Thymus (tissue), 11 donors: ENCODE measurements around the gene BMAL1. TPM values are rescaled to one million over a fixed set of nuclear protein-coding genes. Genes with fewer than 3 reads are reported as not detected.
A peak's percentile ranks its signal among the peaks of the same experiment; 100 is the strongest.

Source experiments
- DNase-seq, 9 donors: peaks; one replicate each; pipeline ENCODE4 v3.0.0-alpha.2; 2013; ENCODE audit warnings: low spot score in 9 of 9, low read depth in 6 of 9, missing footprints in 1 of 9
- H3K27ac ChIP-seq, 2 donors: one replicate each; pipeline ENCODE4 v1.5.1; 2013; ENCODE audit warnings: control low read depth in 1 of 2, low read depth in 1 of 2, low read length in 1 of 2, mild to moderate bottlenecking in 1 of 2, moderate library complexity in 1 of 2
- H3K27me3 ChIP-seq, 2 donors: one replicate each; pipeline ENCODE4 v1.5.1; 2013; ENCODE audit warnings: low read length in 1 of 2; ENCODE audit not compliant: control insufficient read depth in 2 of 2, insufficient read depth in 1 of 2
- H3K36me3 ChIP-seq, 2 donors: one replicate each; pipeline ENCODE4 v1.5.1; 2013; ENCODE audit warnings: low read length in 1 of 2, mild to moderate bottlenecking in 1 of 2, moderate library complexity in 1 of 2; ENCODE audit not compliant: control insufficient read depth in 2 of 2, insufficient read depth in 2 of 2
- H3K4me1 ChIP-seq, 2 donors: one replicate each; pipeline ENCODE4 v1.5.1; 2013; ENCODE audit warnings: low read length in 2 of 2; ENCODE audit not compliant: control insufficient read depth in 2 of 2, insufficient read depth in 2 of 2
- H3K4me3 ChIP-seq, 2 donors: one replicate each; pipeline ENCODE4 v1.5.1; 2013; ENCODE audit warnings: low read length in 2 of 2, control low read depth in 1 of 2, mild to moderate bottlenecking in 1 of 2
- H3K9me3 ChIP-seq, 2 donors: one replicate each; pipeline ENCODE4 v1.5.1; 2013; ENCODE audit warnings: low read length in 1 of 2, mild to moderate bottlenecking in 1 of 2; ENCODE audit not compliant: control insufficient read depth in 2 of 2, insufficient read depth in 1 of 2
- WGBS: extraction: QIAGEN DNeasy Blood & Tissue Kit; methylation state at CpG from one replicate; pipeline ENCODE4 v1.1.7; 2013; 5-methylcytosine and 5-hydroxymethylcytosine counted together
- polyA plus RNA-seq: library from polyadenylated mRNA; stranded (reverse); fragments of 200-250 nt; gene quantifications from one replicate; pipeline ENCODE4 v1.2.3, GENCODE V29; 2013
- total RNA-seq: library from RNA; stranded (reverse); fragments of 120-200 nt; gene quantifications from one replicate; pipeline ENCODE4 v1.2.4, GENCODE V29; 2013
- donor health status: healthy.

Gene BMAL1
- total and polyA plus RNA-seq, 2 donors, result 28.8 to 35.4 TPM

DNA sequence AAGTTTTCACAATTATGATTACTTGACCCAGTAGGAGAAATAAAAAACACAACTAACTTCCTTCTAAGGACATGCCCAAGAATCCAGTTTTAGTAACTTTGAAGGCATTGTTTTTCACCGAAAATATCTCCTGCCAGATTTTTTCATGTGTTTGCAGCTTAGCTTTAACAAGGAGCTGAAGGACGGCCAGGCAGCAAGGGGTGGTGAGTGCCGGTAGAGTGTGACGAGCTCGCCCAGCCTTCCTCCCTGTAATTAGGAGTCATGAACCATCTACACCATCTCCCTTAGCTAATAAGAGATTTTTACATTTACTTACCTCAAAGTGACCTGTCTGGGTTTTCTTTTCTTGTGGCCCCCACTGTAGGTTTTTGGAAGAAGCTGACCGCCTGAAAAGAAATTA lies 72.0 kb downstream of the BMAL1 start:
- no peaks in the 10 kb centered on the region for H3K27me3 ChIP-seq
- H3K27ac ChIP-seq, result no peak overlapping the region
- H3K9me3 ChIP-seq, result no peaks in the 10 kb centered on the region
- H3K36me3 ChIP-seq, result peaks cover 27 to 41% of the 10 kb centered on the region in 2 donors
- peaks cover 0 to 5% of the 10 kb centered on the region in 2 donors for H3K4me1 ChIP-seq
- WGBS, result 92% methylated on average over 6 of the region's 6 CpGs
- no peak overlapping the region for H3K4me3 ChIP-seq
- no peak for DNase-seq

DNA sequence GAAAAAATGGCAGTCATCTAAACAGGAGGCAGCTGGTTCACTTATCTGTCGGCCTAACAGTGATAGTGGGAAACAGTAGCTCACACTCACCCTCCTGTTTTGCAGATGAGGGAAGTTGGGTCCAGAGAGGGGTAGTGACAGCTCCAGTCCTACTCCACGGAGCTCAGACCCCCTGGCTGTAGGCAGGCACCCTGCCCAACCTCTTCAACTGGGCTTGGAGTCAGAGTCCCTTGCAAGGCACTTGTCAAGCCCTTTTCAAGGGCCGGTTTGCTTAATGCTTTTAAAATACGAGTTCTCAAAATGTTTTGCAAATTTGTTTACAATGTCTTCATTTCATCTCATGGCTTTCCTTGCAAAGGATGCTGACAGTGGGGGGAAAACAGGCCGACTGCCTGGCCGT lies 75.1 kb downstream of the BMAL1 start:
- peaks cover 0 to 5% of the 10 kb centered on the region in 2 donors for H3K4me1 ChIP-seq
- 97% methylated on average over 6 of the region's 6 CpGs for WGBS
- DNase-seq, result no peak
- H3K4me3 ChIP-seq, result no peak overlapping the region
- H3K27ac ChIP-seq, result no peak overlapping the region
- H3K9me3 ChIP-seq, result no peaks in the 10 kb centered on the region
- H3K36me3 ChIP-seq, result peaks cover 51 to 54% of the 10 kb centered on the region in 2 donors
- H3K27me3 ChIP-seq, result no peaks in the 10 kb centered on the region

DNA sequence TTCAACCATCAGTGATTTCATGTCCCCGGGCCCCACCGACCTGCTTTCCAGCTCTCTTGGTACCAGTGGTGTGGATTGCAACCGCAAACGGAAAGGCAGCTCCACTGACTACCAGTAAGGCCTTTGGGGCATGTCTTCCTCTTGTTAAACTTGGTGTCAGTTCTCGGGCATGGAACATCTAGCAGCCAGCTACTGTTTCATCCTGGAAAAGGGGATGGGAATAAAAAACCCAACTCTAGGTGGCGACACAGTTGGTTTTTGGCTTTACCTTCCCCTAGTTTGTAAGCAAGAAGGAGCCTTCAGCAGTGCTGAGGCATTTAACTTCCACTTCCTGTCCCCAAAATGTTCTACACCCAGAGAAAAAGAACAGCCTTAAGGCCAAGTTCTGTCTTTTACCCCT lies 76.7 kb downstream of the BMAL1 start:
- Histone ChIP-seq H3K27me3 (no peaks in the 10 kb centered on the region), H3K4me1 (no peaks in the 10 kb centered on the region), H3K4me3 (no peak overlapping the region), H3K36me3 (peaks cover 63 to 66% of the 10 kb centered on the region in 2 donors), H3K9me3 (no peaks in the 10 kb centered on the region), H3K27ac (no peak overlapping the region)
- 97% methylated on average over 6 of the region's 6 CpGs for WGBS
- peak in 1 of 9 donors; percentile 26 for DNase-seq

DNA sequence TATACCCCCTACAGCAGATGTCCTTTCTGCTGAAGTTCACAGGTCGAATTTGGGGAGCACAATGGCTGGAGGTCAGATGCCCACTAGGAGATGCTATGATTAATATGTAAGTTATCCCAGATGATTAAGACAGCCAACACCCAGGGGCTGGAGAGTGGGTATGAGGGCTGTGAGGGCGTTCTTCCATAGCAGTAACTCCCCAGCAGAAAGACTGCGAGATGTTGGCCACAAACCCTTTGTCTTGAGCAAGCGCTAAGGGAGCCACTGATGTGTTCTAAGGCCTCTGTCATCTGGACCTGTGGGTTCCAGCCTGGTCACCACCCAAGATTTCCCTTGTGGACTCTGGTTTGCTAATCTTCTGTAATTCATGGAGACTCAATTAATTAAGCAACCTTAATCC lies 77.6 kb downstream of the BMAL1 start:
- DNase-seq, result no peak
- peaks cover 65 to 68% of the 10 kb centered on the region in 2 donors for H3K36me3 ChIP-seq
- 97% methylated on average over 4 of the region's 4 CpGs for WGBS
- no peaks in the 10 kb centered on the region for H3K27me3 ChIP-seq
- no peaks in the 10 kb centered on the region for H3K4me1 ChIP-seq
- no peak overlapping the region for H3K27ac ChIP-seq
- no peak overlapping the region for H3K4me3 ChIP-seq
- no peaks in the 10 kb centered on the region for H3K9me3 ChIP-seq

DNA sequence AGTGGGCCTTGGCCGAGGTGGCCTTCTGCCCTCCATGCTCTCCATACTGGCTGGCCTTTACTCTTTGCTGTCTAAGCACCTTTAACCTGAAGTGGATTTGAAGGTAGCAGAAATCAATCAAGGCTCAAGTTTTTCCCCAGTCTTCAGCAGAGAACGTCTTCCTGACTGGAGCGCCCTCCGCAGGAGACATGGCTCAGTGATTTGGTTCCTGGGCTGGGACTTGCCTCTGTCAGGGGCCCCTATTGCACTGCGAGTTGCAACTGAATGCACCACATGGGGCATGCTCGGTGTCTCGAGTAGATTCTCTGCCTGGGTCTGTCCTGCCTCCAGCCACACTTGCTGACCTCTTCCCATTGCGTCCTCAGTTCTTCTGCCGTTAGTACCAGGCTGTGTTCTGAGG lies 79.6 kb downstream of the BMAL1 start:
- DNase-seq, result no peak
- no peak overlapping the region for H3K4me3 ChIP-seq
- H3K27me3 ChIP-seq, result no peaks in the 10 kb centered on the region
- WGBS, result 97% methylated on average over 9 of the region's 9 CpGs
- peaks cover 69 to 81% of the 10 kb centered on the region in 2 donors for H3K36me3 ChIP-seq
- H3K4me1 ChIP-seq, result no peaks in the 10 kb centered on the region
- peak overlapping the region in 1 of 2 donors; percentile 3 for H3K27ac ChIP-seq
- H3K9me3 ChIP-seq, result no peaks in the 10 kb centered on the region

DNA sequence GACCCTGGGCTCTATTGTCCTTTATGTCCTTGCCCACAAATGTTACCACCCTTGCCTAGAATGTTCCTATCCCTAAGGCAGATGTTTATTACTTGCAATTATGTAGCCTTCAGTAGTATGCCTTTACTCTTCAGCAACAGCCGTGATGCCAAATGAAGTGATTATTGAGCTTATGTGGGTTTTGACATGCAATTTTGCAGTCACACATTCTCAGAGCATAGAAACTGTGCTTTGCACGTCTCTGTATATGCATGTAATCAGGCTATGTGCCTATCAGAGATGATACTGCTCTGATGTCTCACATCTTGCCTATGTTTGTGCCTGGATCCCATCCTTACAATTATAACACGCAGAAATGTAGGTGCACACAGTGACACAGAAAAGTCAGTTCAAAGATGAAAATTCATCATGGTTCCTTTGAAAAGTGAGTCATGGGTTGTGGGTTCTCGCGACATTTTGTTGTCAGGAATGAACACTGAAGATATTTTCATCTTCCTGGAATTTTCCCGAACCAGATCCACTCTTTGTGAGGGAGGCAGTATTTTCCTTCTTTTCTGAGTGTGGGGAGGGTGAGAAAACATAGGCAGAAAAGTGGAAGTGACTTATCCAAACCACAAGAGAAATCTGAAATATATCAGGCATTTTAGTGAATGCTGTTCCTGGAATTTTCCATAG lies 81.1 kb downstream of the BMAL1 start:
- Histone ChIP-seq H3K4me1 (no peaks in the 10 kb centered on the region), H3K9me3 (no peaks in the 10 kb centered on the region), H3K27ac (no peak overlapping the region), H3K4me3 (no peak overlapping the region), H3K36me3 (peaks cover 72 to 85% of the 10 kb centered on the region in 2 donors), H3K27me3 (no peaks in the 10 kb centered on the region)
- 98% methylated on average over 6 of the region's 6 CpGs for WGBS
- DNase-seq, result no peak

DNA sequence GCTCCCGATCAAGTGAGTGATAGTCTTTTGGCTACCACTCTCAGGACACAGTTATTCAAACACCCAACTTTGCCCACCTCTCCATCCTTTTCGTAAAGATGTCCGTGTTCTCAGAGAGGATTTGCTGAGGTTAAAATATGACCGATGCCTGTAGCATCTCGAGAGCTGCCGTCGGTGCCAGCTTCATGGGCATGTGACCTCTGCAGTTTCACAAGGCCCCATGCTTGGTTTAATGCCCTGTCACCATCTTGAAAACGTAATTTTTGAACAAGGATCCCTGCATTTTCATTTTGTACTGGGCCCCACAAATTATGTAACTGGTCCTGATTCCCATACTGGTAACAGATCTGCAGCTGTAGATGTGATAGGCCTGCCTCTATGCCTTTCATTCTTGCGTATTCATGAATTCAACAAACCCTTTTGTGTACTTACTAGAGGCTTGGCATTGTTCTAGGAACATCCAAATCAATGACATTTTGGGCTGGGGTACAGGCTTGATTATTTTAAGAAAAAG lies 85.1 kb downstream of the BMAL1 start:
- H3K9me3 ChIP-seq, result no peaks in the 10 kb centered on the region
- no peaks in the 10 kb centered on the region for H3K4me1 ChIP-seq
- H3K27me3 ChIP-seq, result no peaks in the 10 kb centered on the region
- H3K27ac ChIP-seq, result no peak overlapping the region
- H3K36me3 ChIP-seq, result peaks cover 74 to 89% of the 10 kb centered on the region in 2 donors
- 99% methylated on average over 9 of the region's 9 CpGs for WGBS
- no peak overlapping the region for H3K4me3 ChIP-seq
- no peak for DNase-seq

DNA sequence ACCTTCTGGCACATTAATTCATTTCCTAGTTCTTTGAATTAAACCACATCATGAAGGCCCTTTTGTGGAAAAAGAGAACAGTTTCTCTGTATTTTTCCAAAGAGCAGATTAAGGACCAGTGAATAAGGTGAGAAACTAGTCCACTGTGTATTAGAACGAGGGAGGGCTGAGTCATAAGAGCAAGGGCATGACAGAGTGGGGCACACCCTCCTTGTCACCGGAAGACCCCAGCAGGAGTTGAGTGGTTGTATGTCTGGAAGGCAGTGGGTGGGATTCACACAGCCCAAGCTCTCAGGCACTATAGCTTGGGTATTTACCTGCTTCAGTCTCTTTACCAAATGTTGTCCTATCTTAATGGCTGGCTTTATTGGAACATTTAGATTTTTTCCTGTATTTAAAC lies 86.8 kb downstream of the BMAL1 start:
- 98% methylated on average over 2 of the region's 2 CpGs for WGBS
- no peak overlapping the region for H3K4me3 ChIP-seq
- peaks cover 73 to 92% of the 10 kb centered on the region in 2 donors for H3K36me3 ChIP-seq
- H3K4me1 ChIP-seq, result no peaks in the 10 kb centered on the region
- no peaks in the 10 kb centered on the region for H3K27me3 ChIP-seq
- no peaks in the 10 kb centered on the region for H3K9me3 ChIP-seq
- DNase-seq, result no peak
- H3K27ac ChIP-seq, result no peak overlapping the region

DNA sequence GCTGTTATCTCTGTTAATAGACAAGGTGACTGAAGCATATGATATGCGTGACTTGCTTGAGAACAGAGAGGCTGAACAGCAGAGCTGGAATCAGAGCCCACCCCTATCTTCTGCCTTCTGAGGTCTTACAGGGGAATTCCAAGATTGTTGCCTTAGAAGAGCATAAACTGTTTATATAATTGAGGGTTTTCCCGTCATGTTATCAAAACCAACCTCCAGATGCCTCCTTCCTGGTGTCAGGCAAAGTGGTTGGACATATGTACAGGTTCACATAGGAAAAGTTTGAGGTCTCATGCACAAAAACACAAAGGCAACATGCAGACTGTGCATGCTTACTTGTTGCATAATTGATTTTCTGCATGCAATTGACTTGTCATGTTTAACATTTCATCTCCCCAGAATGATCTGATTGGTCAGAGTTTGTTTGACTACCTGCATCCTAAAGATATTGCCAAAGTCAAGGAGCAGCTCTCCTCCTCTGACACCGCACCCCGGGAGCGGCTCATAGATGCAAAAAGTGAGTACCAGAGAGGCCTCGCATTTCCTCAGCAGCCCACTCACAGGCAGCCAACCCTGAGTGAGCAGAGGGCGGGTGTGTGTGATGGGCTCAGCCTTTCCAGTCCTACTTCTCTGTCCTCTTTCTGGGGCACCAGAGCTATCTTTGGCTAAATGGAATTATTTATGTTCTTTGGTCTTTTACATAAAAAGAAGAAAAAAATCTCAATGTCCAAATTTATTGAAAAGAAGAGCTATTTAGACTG lies 88.9 kb downstream of the BMAL1 start:
- H3K9me3 ChIP-seq, result no peaks in the 10 kb centered on the region
- H3K27me3 ChIP-seq, result no peaks in the 10 kb centered on the region
- DNase-seq, result no peak
- H3K36me3 ChIP-seq, result peaks cover 78 to 88% of the 10 kb centered on the region in 2 donors
- H3K27ac ChIP-seq, result no peak overlapping the region
- WGBS, result 96% methylated on average over 7 of the region's 7 CpGs
- no peaks in the 10 kb centered on the region for H3K4me1 ChIP-seq
- H3K4me3 ChIP-seq, result no peak overlapping the region
